ENCODE data around the gene NABP1. TPM values are rescaled to one million over a fixed set of nuclear protein-coding genes. Genes with fewer than 3 reads are reported as not detected.

NABP1 gene
- total RNA-seq, 1 donor from 2014 or later = 43.9 TPM

- intact Hi-C loops (cut with micrococcal nuclease) = no loop called here
Observed at GRCh38 chr2:191646163-191646902, 31.6 kb upstream of the NABP1 start.

- intact Hi-C loops (cut with micrococcal nuclease) = no loop called here
Observed at GRCh38 chr2:191649519-191649918, 28.4 kb upstream of the NABP1 start.

GRCh38 chr2:191650896-191651773 lies 26.8 kb upstream of the NABP1 start:
- intact Hi-C loops (cut with micrococcal nuclease) = no loop called here

- intact Hi-C loops (cut with micrococcal nuclease) = no loop called here
Observed at GRCh38 chr2:191653667-191654391, 24.1 kb upstream of the NABP1 start.

- intact Hi-C loops (cut with micrococcal nuclease) = no loop called here
Observed at GRCh38 chr2:191656391-191656790, 21.5 kb upstream of the NABP1 start.

- intact Hi-C loops (cut with micrococcal nuclease) = no loop called here
Observed at GRCh38 chr2:191656792-191657191, 21.1 kb upstream of the NABP1 start.

- intact Hi-C loops (cut with micrococcal nuclease) = no loop called here
Observed at GRCh38 chr2:191657977-191658376, 20.0 kb upstream of the NABP1 start.

- intact Hi-C loops (cut with micrococcal nuclease) = no loop called here
Observed at GRCh38 chr2:191659198-191659597, 18.7 kb upstream of the NABP1 start.

GRCh38 chr2:191660575-191660974 lies 17.4 kb upstream of the NABP1 start:
- intact Hi-C loops (cut with micrococcal nuclease) = loop anchor here (2.0 kb wide), 1 partner anchor 14 kb away; no protein-coding TSS in a partner anchor

GRCh38 chr2:191661097-191661924 lies 16.6 kb upstream of the NABP1 start:
- intact Hi-C loops (cut with micrococcal nuclease) = loop anchor here (2.0 kb wide), 1 partner anchor 13 kb away; no protein-coding TSS in a partner anchor

GRCh38 chr2:191664823-191665677 lies 12.9 kb upstream of the NABP1 start:
- intact Hi-C loops (cut with micrococcal nuclease) = no loop called here

- intact Hi-C loops (cut with micrococcal nuclease) = no loop called here
Observed at GRCh38 chr2:191666226-191666625, 11.7 kb upstream of the NABP1 start.

GRCh38 chr2:191666732-191667131 lies 11.2 kb upstream of the NABP1 start:
- intact Hi-C loops (cut with micrococcal nuclease) = no loop called here

- intact Hi-C loops (cut with micrococcal nuclease) = loop anchor here (10.0 kb wide), 1 partner anchor 1265 kb away; the partner anchor contains the start of gene MFSD6
Observed at GRCh38 chr2:191670076-191670475, 7.9 kb upstream of the NABP1 start.

GRCh38 chr2:191670787-191671186 lies 7.1 kb upstream of the NABP1 start:
- intact Hi-C loops (cut with micrococcal nuclease) = loop anchor here (10.0 kb wide), 1 partner anchor 1266 kb away; the partner anchor contains the start of gene MFSD6

GRCh38 chr2:191675807-191676721 lies 1.9 kb upstream of the NABP1 start:
- intact Hi-C loops (cut with micrococcal nuclease) = loop anchor here (1.0 to 10.0 kb wide), 11 partner anchors 15 to 1271 kb away; partner anchors contain the start of gene MFSD6

- intact Hi-C loops (cut with micrococcal nuclease) = loop anchor here (1.0 to 10.0 kb wide), 11 partner anchors 40 to 1272 kb away; partner anchors contain the start of genes GLS, MFSD6 and STAT4
Observed at GRCh38 chr2:191676790-191677645, 918 bp upstream of the NABP1 start.

All from T-helper 2 cell treated with Interferon-gamma antibody and Interleukin-4, amounts not matched to agents 100 ng/mL and 5 ng/mL, for 36 hours (primary cell).